SU-DHL-6 (cell line): ENCODE data around the gene ZNF185.

Experiments used
- H2AFZ ChIP-seq: fragments of 200-600 bp; sonication (generic); 2 replicates; pipeline ENCODE4 v1.6.1; 2014; ENCODE audit warnings: low read depth, mild to moderate bottlenecking, moderate library complexity, mixed read lengths, antibody characterized with exemption, low read length; ENCODE audit not compliant: severe bottlenecking
- H3F3A ChIP-seq: fragments of 200-600 bp; shearing (Covaris generic); 2 replicates; pipeline ENCODE4 v1.6.0; 2016; ENCODE audit warnings: antibody characterized with exemption, mild to moderate bottlenecking; ENCODE audit not compliant: insufficient read depth
- H3K27ac ChIP-seq: fragments of 200-600 bp; sonication (generic); 2 replicates; pipeline ENCODE4 v1.5.1; 2016; ENCODE audit warnings: low read depth, mild to moderate bottlenecking, low read length, moderate library complexity, mixed read lengths
- H3K27me3 ChIP-seq: fragments of 200-600 bp; sonication (generic), shearing (Covaris generic); 2 replicates; pipeline ENCODE4 v1.6.0; 2014; ENCODE audit warnings: mild to moderate bottlenecking, low read length
- H3K36me3 ChIP-seq: fragments of 200-600 bp; sonication (generic); 2 replicates; pipeline ENCODE4 v1.6.1; 2014; ENCODE audit warnings: mild to moderate bottlenecking, low read length, mixed read lengths
- H3K4me2 ChIP-seq: fragments of 300-600, 200-600 bp; shearing (Covaris generic), sonication (generic); 2 replicates; pipeline ENCODE4 v1.6.0; 2014; ENCODE audit warnings: low read length, low read depth, mild to moderate bottlenecking; ENCODE audit not compliant: poor library complexity, severe bottlenecking
- H3K4me3 ChIP-seq: fragments of 200-600 bp; sonication (generic); 2 replicates; pipeline ENCODE4 v1.5.1; 2014; ENCODE audit warnings: antibody characterized with exemption, low read length, mild to moderate bottlenecking, mixed read lengths; ENCODE audit not compliant: insufficient read depth, poor library complexity, severe bottlenecking
- H3K79me2 ChIP-seq: fragments of 200-600 bp; sonication (generic); 2 replicates; pipeline ENCODE4 v1.6.1; 2014; ENCODE audit warnings: mild to moderate bottlenecking, low read length, moderate library complexity; ENCODE audit not compliant: insufficient read depth
- H3K9ac ChIP-seq: fragments of 200-600 bp; sonication (generic); 2 replicates; pipeline ENCODE4 v1.7.0; 2014; ENCODE audit warnings: mild to moderate bottlenecking, low read length
- H3K9me2 ChIP-seq: fragments of 200-600 bp; sonication (generic); replicated peaks from 2 replicates; pipeline ENCODE4 v1.6.1; 2014; ENCODE audit warnings: low read length; ENCODE audit not compliant: insufficient read depth
- H3K9me3 ChIP-seq: fragments of 200-600 bp; sonication (generic); 2 replicates; pipeline ENCODE4 v1.6.1; 2014; ENCODE audit warnings: low read length, mixed read lengths; ENCODE audit not compliant: insufficient read depth
- H4K20me1 ChIP-seq: fragments of 200-600 bp; sonication (generic); 2 replicates; pipeline ENCODE4 v1.6.1; 2014; ENCODE audit warnings: low read depth, mild to moderate bottlenecking, antibody characterized with exemption, low read length, moderate library complexity, mixed read lengths
- CTCF ChIP-seq: fragments of 200-600 bp; sonication (generic); IDR thresholded peaks from one replicate; pipeline ENCODE4 v1.5.1; 2017; ENCODE audit warnings: antibody characterized with exemption, mild to moderate bottlenecking, low read length, moderate library complexity; ENCODE audit not compliant: insufficient read depth, poor library complexity, severe bottlenecking
- EZH2phosphoT487 ChIP-seq: fragments of 200-600 bp; sonication (generic), shearing (Covaris generic); conservative IDR thresholded peaks from 2 replicates; pipeline ENCODE4 v1.6.1; 2018; ENCODE audit warnings: mild to moderate bottlenecking, antibody characterized with exemption, low read length, moderate library complexity, mixed read lengths

ZNF185 gene

GRCh38 chrX:152936306-152936705 is 38.4 kb downstream of the ZNF185 start:
- H3K4me3 ChIP-seq = no peak overlapping the region
- no peaks in the 10 kb centered on the region for H3F3A ChIP-seq
- no peaks in the 10 kb centered on the region for H4K20me1 ChIP-seq
- no peaks in the 10 kb centered on the region for H3K9me3 ChIP-seq
- H3K9me2 ChIP-seq = no peaks in the 10 kb centered on the region
- H3K36me3 ChIP-seq = no peaks in the 10 kb centered on the region
- H2AFZ ChIP-seq = no peak overlapping the region
- H3K27ac ChIP-seq = no peak overlapping the region
- no peaks in the 10 kb centered on the region for H3K79me2 ChIP-seq
- H3K9ac ChIP-seq = no peak overlapping the region
- TF ChIP-seq EZH2phosphoT487 (no peak), CTCF (no peak)
- H3K4me2 ChIP-seq = no peak overlapping the region
- no peaks in the 10 kb centered on the region for H3K27me3 ChIP-seq

- no peaks in the 10 kb centered on the region for H4K20me1 ChIP-seq
- no peaks in the 10 kb centered on the region for H3K36me3 ChIP-seq
- TF ChIP-seq CTCF (no peak), EZH2phosphoT487 (no peak)
- no peaks in the 10 kb centered on the region for H3K27me3 ChIP-seq
- no peak overlapping the region for H3K27ac ChIP-seq
- H3F3A ChIP-seq = no peaks in the 10 kb centered on the region
- H3K9me2 ChIP-seq = no peaks in the 10 kb centered on the region
- no peak overlapping the region for H3K4me3 ChIP-seq
- no peak overlapping the region for H3K4me2 ChIP-seq
- H3K79me2 ChIP-seq = no peaks in the 10 kb centered on the region
- no peak overlapping the region for H3K9ac ChIP-seq
- no peaks in the 10 kb centered on the region for H3K9me3 ChIP-seq
- no peak overlapping the region for H2AFZ ChIP-seq
These were observed 39.4 kb downstream of the ZNF185 start for GRCh38 chrX:152937236-152937635.

GRCh38 chrX:152941328-152942076 is 43.6 kb downstream of the ZNF185 start:
- H3K36me3 ChIP-seq = no peaks in the 10 kb centered on the region
- no peaks in the 10 kb centered on the region for H3K27me3 ChIP-seq
- H3K27ac ChIP-seq = no peak overlapping the region

More at GRCh38 chrX:152941328-152942076, 43.6 kb downstream of the ZNF185 start:
- Histone ChIP-seq H3K9me3 (no peaks in the 10 kb centered on the region), H3K4me2 (peak overlapping the region; percentile 95), H3K4me3 (peak overlapping the region; percentile 79), H3K9me2 (no peaks in the 10 kb centered on the region), H3K9ac (peak overlapping the region; percentile 90), H3F3A (no peaks in the 10 kb centered on the region), H3K79me2 (no peaks in the 10 kb centered on the region), H4K20me1 (no peaks in the 10 kb centered on the region), H2AFZ (peak overlapping the region; percentile 90)
- TF ChIP-seq EZH2phosphoT487 (no peak), CTCF (peak; percentile 45)
